H9 (cell line): ENCODE measurements around the gene FSTL1. TPM values are rescaled to one million over a fixed set of nuclear protein-coding genes. Genes with fewer than 3 reads are reported as not detected.
"Not testable (repeated sequence)": the region's sequence is repeated elsewhere in the genome, so short reads cannot be mapped to it uniquely, and the experiment has no call there.

ENCODE experiments used
- DNase-seq: peaks from one replicate; pipeline ENCODE4 v3.0.0-alpha.2; 2017
- H2AFZ ChIP-seq: one replicate; pipeline ENCODE4 v1.6.1; 2013; ENCODE audit warnings: mild to moderate bottlenecking, low read length, control low read depth, moderate library complexity
- H2AK5ac ChIP-seq: 2 replicates; pipeline ENCODE4 v1.6.1; 2013; ENCODE audit warnings: low read length, control low read depth, mixed read lengths; ENCODE audit not compliant: insufficient read length
- H2BK120ac ChIP-seq: one replicate; pipeline ENCODE4 v1.6.1; 2013; ENCODE audit warnings: low read depth, mild to moderate bottlenecking, low read length, control low read depth, inconsistent platforms; ENCODE audit not compliant: poor library complexity, severe bottlenecking
- H2BK12ac ChIP-seq: 2 replicates; pipeline ENCODE4 v1.6.1; 2013; ENCODE audit warnings: low read length, control low read depth, mixed read lengths, low read depth; ENCODE audit not compliant: insufficient read length
- H2BK15ac ChIP-seq: 2 replicates; pipeline ENCODE4 v1.6.1; 2013; ENCODE audit warnings: low read depth, low read length, control low read depth
- H2BK20ac ChIP-seq: one replicate; pipeline ENCODE4 v1.6.1; 2013; ENCODE audit warnings: low read depth, mild to moderate bottlenecking, low read length, control low read depth, inconsistent platforms; ENCODE audit not compliant: poor library complexity, severe bottlenecking
- H2BK5ac ChIP-seq: 2 replicates; pipeline ENCODE4 v1.6.1; 2013; ENCODE audit warnings: low read length, control low read depth, mixed read lengths; ENCODE audit not compliant: insufficient read length
- H3K14ac ChIP-seq: 2 replicates; pipeline ENCODE4 v1.6.1; 2013; ENCODE audit warnings: low read length, control low read depth; ENCODE audit not compliant: insufficient read depth
- H3K18ac ChIP-seq: 2 replicates; pipeline ENCODE4 v1.6.1; 2013; ENCODE audit warnings: low read depth, mild to moderate bottlenecking, mixed read lengths, low read length, control low read depth; ENCODE audit not compliant: insufficient read length
- H3K23ac ChIP-seq: 2 replicates; pipeline ENCODE4 v1.6.1; 2013; ENCODE audit warnings: low read length, control low read depth, mixed read lengths, low read depth; ENCODE audit not compliant: insufficient read length
- H3K23me2 ChIP-seq: 2 replicates; pipeline ENCODE4 v1.6.1; 2013; ENCODE audit warnings: low read depth, mild to moderate bottlenecking, mixed read lengths, low read length, control low read depth; ENCODE audit not compliant: insufficient read length, poor library complexity, severe bottlenecking
- H3K27ac ChIP-seq: 2 replicates; pipeline ENCODE4 v1.5.1; 2013; ENCODE audit warnings: low read length, control low read depth, mixed read lengths, low read depth; ENCODE audit not compliant: insufficient read length
- H3K27me3 ChIP-seq: 2 replicates; pipeline ENCODE4 v1.6.1; 2013; ENCODE audit warnings: low read length, control low read depth, inconsistent platforms; ENCODE audit not compliant: insufficient read depth
- H3K4ac ChIP-seq: 2 replicates; pipeline ENCODE4 v1.6.1; 2013; ENCODE audit warnings: low read depth, mild to moderate bottlenecking, control low read depth, inconsistent platforms, low read length, moderate library complexity
- H3K4me1 ChIP-seq: 2 replicates; pipeline ENCODE4 v1.6.1; 2013; ENCODE audit warnings: low read length, control low read depth, inconsistent platforms; ENCODE audit not compliant: insufficient read depth
- H3K4me2 ChIP-seq: 2 replicates; pipeline ENCODE4 v1.6.1; 2013; ENCODE audit warnings: low read length, control low read depth, mixed read lengths; ENCODE audit not compliant: insufficient read length, insufficient read depth
- H3K56ac ChIP-seq: 2 replicates; pipeline ENCODE4 v1.6.1; 2013; ENCODE audit warnings: low read depth, mild to moderate bottlenecking, mixed read lengths, low read length, control low read depth; ENCODE audit not compliant: insufficient read length
- H3K79me1 ChIP-seq: 2 replicates; pipeline ENCODE4 v1.6.1; 2013; ENCODE audit warnings: low read depth, mild to moderate bottlenecking, moderate library complexity, low read length, control low read depth, inconsistent platforms; ENCODE audit not compliant: insufficient read depth, poor library complexity, severe bottlenecking
- H3K79me2 ChIP-seq: 2 replicates; pipeline ENCODE4 v1.6.1; 2013; ENCODE audit warnings: low read length, control low read depth, inconsistent platforms; ENCODE audit not compliant: insufficient read depth
- H3K9ac ChIP-seq: 2 replicates; pipeline ENCODE4 v1.6.1; 2013; ENCODE audit warnings: low read length, control low read depth, mixed read lengths; ENCODE audit not compliant: insufficient read length; ENCODE audit errors: extremely low read depth
- H3K9me3 ChIP-seq: one replicate; pipeline ENCODE4 v1.6.1; 2013; ENCODE audit warnings: low read depth, low read length, inconsistent platforms; ENCODE audit not compliant: control insufficient read depth
- H3T11ph ChIP-seq: one replicate; pipeline ENCODE4 v1.6.1; 2013; ENCODE audit warnings: mild to moderate bottlenecking, low read length, control low read depth, inconsistent platforms
- H4K20me1 ChIP-seq: one replicate; pipeline ENCODE4 v1.6.1; 2013; ENCODE audit not compliant: control insufficient read depth, insufficient read length, insufficient read depth
- H4K5ac ChIP-seq: 2 replicates; pipeline ENCODE4 v1.6.1; 2013; ENCODE audit warnings: low read depth, mild to moderate bottlenecking, mixed read lengths, low read length, control low read depth; ENCODE audit not compliant: insufficient read length
- H4K8ac ChIP-seq: replicated peaks from 2 replicates; pipeline ENCODE4 v1.6.1; 2013; ENCODE audit warnings: low read length, control low read depth, mixed read lengths, low read depth; ENCODE audit not compliant: insufficient read length
- H4K91ac ChIP-seq: 2 replicates; pipeline ENCODE4 v1.6.1; 2013; ENCODE audit warnings: low read depth, mild to moderate bottlenecking, moderate library complexity, mixed read lengths, low read length, control low read depth; ENCODE audit not compliant: insufficient read length
- H3K27ac Mint-ChIP-seq, 3 experiments: 2 replicates in 2 of 3; 3 replicates in 1 of 3; pipeline ENCODE4 v1.8.0; 2020 to 2021; ENCODE audit warnings: mixed read lengths in 3 of 3, mild to moderate bottlenecking in 1 of 3, moderate library complexity in 1 of 3
- H3K27me3 Mint-ChIP-seq: 2 replicates; pipeline ENCODE4 v1.8.0; 2021; ENCODE audit warnings: low read depth, mild to moderate bottlenecking, moderate library complexity, mixed read lengths
- H3K36me3 Mint-ChIP-seq, 3 experiments: 2 replicates in 2 of 3; 3 replicates in 1 of 3; pipeline ENCODE4 v1.8.0; 2020 to 2021; ENCODE audit warnings: low read depth in 3 of 3, mixed read lengths in 3 of 3; ENCODE audit not compliant: insufficient read depth in 1 of 3
- H3K4me1 Mint-ChIP-seq, 2 experiments: 2 replicates each; pipeline ENCODE4 v1.8.0; 2020; ENCODE audit warnings: mixed read lengths in 2 of 2
- H3K4me3 Mint-ChIP-seq, 2 experiments: 2 replicates in 1 of 2; 3 replicates in 1 of 2; pipeline ENCODE4 v1.8.0; 2020 to 2021; ENCODE audit warnings: mild to moderate bottlenecking in 2 of 2, mixed read lengths in 2 of 2, moderate library complexity in 1 of 2
- H3K9me3 Mint-ChIP-seq, 2 experiments: 2 replicates in 1 of 2; 3 replicates in 1 of 2; pipeline ENCODE4 v1.8.0; 2020; ENCODE audit warnings: mild to moderate bottlenecking in 2 of 2, mixed read lengths in 2 of 2, moderate library complexity in 1 of 2
- CTCF ChIP-seq: fragments of 200-600 bp; sonication (generic); conservative IDR thresholded peaks from 3 replicates; pipeline ENCODE4 v1.8.0; 2021; ENCODE audit warnings: antibody characterized with exemption, mild to moderate bottlenecking
- WGBS: extraction: QIAGEN DNeasy Blood & Tissue Kit; methylation state at CpG from one replicate; pipeline ENCODE4 v1.1.7; 2013; ENCODE audit warnings: missing lambda C conversion rate, low lambda C conversion rate, mixed read lengths; ENCODE audit not compliant: insufficient read length; ENCODE audit errors: extremely low coverage; 5-methylcytosine and 5-hydroxymethylcytosine counted together
- total RNA-seq: library from RNA; stranded (reverse); gene quantifications from 2 replicates; pipeline ENCODE4 v1.2.1, GENCODE V29; 2021

Gene FSTL1
- total RNA-seq, 1 experiment from 2014 or later = 326 TPM

GRCh38 chr3:120381503-120381902 lies 69.3 kb downstream of the FSTL1 start:
- H3K23me2 ChIP-seq = no peaks in the 10 kb centered on the region
- H3K4me1 ChIP-seq = no peaks in the 10 kb centered on the region
- H3K18ac ChIP-seq = no peak overlapping the region
- no peaks in the 10 kb centered on the region for H3K9me3 ChIP-seq
- no peak overlapping the region for H2BK12ac ChIP-seq
- no peak overlapping the region for H3T11ph ChIP-seq
- H3K27me3 Mint-ChIP-seq = no peaks in the 10 kb centered on the region
- H4K91ac ChIP-seq = no peak overlapping the region
- no peak overlapping the region for H2BK20ac ChIP-seq
- no peak overlapping the region for H3K27ac Mint-ChIP-seq
- H3K14ac ChIP-seq = no peak overlapping the region
- H2BK15ac ChIP-seq = no peak overlapping the region
- DNase-seq = no peak
- no peak overlapping the region for H4K5ac ChIP-seq
- peaks cover 10 to 13% of the 10 kb centered on the region in 2 experiments for H3K9me3 Mint-ChIP-seq
- H4K8ac ChIP-seq = no peak overlapping the region
- no peak overlapping the region for H3K4me2 ChIP-seq
- no peaks in the 10 kb centered on the region for H3K79me1 ChIP-seq
- H2BK5ac ChIP-seq = no peak overlapping the region
- no peak overlapping the region for H2BK120ac ChIP-seq
- H3K27ac ChIP-seq = no peak overlapping the region
- H3K23ac ChIP-seq = no peak overlapping the region
- H3K27me3 ChIP-seq = no peaks in the 10 kb centered on the region
- H3K36me3 Mint-ChIP-seq = peaks cover 0 to 14% (median 2%) of the 10 kb centered on the region in 3 experiments; a peak in 3 of 7 replicates
- no peak overlapping the region for H3K9ac ChIP-seq
- no peak overlapping the region for H3K4me3 Mint-ChIP-seq
- no peaks in the 10 kb centered on the region for H3K79me2 ChIP-seq
- H3K4ac ChIP-seq = no peak overlapping the region
- H2AFZ ChIP-seq = no peak overlapping the region
- no peaks in the 10 kb centered on the region; a peak in 1 of 4 replicates for H3K4me1 Mint-ChIP-seq
- no peak for TF ChIP-seq CTCF
- no peaks in the 10 kb centered on the region for H4K20me1 ChIP-seq
- H2AK5ac ChIP-seq = no peak overlapping the region
- no CpG with 5 or more reads among the region's 2 CpGs for WGBS
- no peak overlapping the region for H3K56ac ChIP-seq

DNA sequence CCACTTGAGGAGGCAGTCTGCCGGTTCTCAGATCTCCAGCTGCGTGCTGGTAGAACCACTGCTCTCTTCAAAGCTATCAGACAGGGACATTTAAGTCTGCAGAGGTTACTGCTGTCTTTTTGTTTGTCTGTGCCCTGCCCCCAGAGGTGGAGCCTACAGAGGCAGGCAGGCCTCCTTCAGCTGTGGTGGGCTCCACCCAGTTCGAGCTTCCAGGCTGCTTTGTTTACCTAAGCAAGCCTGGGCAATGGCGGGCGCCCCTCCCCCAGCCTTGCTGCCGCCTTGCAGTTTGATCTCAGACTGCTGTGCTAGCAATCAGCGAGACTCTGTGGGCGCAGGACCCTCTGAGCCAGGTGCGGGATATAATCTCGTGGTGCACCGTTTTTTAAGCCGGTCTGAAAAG lies 72.8 kb downstream of the FSTL1 start:
- H2BK120ac ChIP-seq, H3K9me3 ChIP-seq, H3K9ac ChIP-seq, H3K18ac ChIP-seq, H3K4me1 ChIP-seq, H3K79me1 ChIP-seq, H2BK15ac ChIP-seq, H3K79me2 ChIP-seq, H3K4me3 Mint-ChIP-seq, H3K56ac ChIP-seq, H3K23ac ChIP-seq, H3K27ac ChIP-seq, H2BK5ac ChIP-seq, H4K5ac ChIP-seq, DNase-seq, H3K4ac ChIP-seq, H2BK20ac ChIP-seq, H3T11ph ChIP-seq, H3K23me2 ChIP-seq, H2AFZ ChIP-seq, H3K4me2 ChIP-seq, H3K14ac ChIP-seq, H3K27me3 Mint-ChIP-seq, H3K27me3 ChIP-seq, H3K4me1 Mint-ChIP-seq, H4K8ac ChIP-seq, H3K27ac Mint-ChIP-seq, H2AK5ac ChIP-seq, H2BK12ac ChIP-seq, H4K20me1 ChIP-seq, H4K91ac ChIP-seq: not testable (repeated sequence)
- WGBS = no CpG with 5 or more reads among the region's 12 CpGs
- peaks cover 10 to 13% of the 10 kb centered on the region in 2 experiments for H3K9me3 Mint-ChIP-seq
- peaks cover 0 to 14% (median 2%) of the 10 kb centered on the region in 3 experiments; a peak in 3 of 7 replicates for H3K36me3 Mint-ChIP-seq
